ENCODE measurements around the gene RCOR2.

GRCh38 chr11:63889344-63889743, 27.6 kb downstream of the RCOR2 start:
- no peak for TF ChIP-seq POLR2AphosphoS5 (IDR thresholded peaks at IDR 0.05; ENCODE audit: low read depth, low read length)
- no peak for TF ChIP-seq POLR2A (IDR thresholded peaks at IDR 0.05; ENCODE audit: low read depth, low read length)
- TF ChIP-seq TAF1 (IDR thresholded peaks at IDR 0.05; ENCODE audit: borderline replicate concordance, low read depth, low read length): no peak

All from GM12892 (cell line).